ENCODE data around the gene ELOVL6.

The ELOVL6 gene

DNA sequence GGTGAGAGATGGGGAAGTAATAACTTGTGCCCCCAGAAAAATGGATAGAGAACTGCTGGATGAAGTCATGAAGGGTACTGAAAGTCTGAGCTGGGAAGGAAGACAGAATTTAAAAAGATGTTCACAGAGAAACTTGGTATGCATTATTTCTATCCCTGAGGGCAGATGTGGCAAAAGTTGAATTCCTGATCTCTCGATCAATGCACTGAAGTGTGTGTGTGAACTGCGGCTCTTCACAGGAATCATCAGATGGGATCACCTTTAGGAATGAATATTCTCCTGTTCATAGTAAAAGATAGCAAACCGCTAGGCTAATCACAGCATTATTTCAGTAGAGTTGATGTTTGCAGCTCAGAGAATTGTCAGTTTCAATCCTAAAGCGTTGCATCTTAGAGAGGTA, 86.4 kb downstream of the ELOVL6 start:
- no peak for DNase-seq (ENCODE audit: low read depth)
- TF ChIP-seq, protein P1, sequence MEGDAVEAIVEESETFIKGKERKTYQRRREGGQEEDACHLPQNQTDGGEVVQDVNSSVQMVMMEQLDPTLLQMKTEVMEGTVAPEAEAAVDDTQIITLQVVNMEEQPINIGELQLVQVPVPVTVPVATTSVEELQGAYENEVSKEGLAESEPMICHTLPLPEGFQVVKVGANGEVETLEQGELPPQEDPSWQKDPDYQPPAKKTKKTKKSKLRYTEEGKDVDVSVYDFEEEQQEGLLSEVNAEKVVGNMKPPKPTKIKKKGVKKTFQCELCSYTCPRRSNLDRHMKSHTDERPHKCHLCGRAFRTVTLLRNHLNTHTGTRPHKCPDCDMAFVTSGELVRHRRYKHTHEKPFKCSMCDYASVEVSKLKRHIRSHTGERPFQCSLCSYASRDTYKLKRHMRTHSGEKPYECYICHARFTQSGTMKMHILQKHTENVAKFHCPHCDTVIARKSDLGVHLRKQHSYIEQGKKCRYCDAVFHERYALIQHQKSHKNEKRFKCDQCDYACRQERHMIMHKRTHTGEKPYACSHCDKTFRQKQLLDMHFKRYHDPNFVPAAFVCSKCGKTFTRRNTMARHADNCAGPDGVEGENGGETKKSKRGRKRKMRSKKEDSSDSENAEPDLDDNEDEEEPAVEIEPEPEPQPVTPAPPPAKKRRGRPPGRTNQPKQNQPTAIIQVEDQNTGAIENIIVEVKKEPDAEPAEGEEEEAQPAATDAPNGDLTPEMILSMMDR (conservative IDR thresholded peaks at IDR 0.05; ENCODE audit: low read depth, low read length), result no peak

DNA sequence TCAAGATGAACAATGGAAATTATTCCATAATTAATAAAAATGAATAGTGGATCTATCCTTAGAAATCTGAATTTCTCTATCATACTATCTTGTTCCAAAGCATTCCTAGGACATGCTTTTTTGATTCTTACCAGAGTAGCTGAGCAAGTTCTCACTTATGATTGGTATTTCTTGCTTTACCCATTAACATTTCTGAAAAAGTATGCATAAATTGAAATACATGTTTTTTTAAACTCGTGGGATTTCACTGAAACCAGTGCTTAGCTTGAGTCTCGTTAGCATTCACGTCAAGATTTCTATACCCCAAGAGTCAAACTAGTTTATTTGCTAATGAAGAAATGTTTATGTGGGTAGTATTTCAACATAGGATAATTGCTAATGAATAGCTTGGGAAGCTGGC, 89.0 kb downstream of the ELOVL6 start:
- H3K4me3 ChIP-seq (ENCODE audit: low read length), result no peak overlapping the region
- DNase-seq (ENCODE audit: low read depth), result no peak
- TF ChIP-seq, protein P1 (conservative IDR thresholded peaks at IDR 0.05; ENCODE audit: low read depth, low read length), result no peak

More for the DNA sequence above, 86.4 kb downstream of the ELOVL6 start:
- no peak overlapping the region for H3K4me3 ChIP-seq (ENCODE audit: low read length)

DNA sequence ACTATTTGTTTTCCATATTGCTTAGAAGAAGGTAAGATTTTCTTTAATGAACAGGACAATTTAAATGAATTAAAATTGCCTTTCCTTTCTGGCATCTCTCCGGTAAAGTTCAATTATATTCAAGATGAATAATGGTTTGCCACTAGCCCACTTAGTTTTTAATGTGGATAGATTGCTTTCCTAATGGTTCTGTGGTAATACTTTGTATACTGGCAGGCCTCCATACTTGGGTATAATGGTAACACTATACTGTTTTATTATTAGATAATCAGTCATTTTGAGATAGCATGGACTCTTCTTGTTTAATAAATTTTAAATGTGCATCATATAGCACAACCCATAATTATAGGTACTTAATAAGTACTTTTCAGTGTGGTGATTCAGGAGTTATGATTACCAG, 89.5 kb downstream of the ELOVL6 start:
- DNase-seq (ENCODE audit: low read depth), result no peak
- H3K4me3 ChIP-seq (ENCODE audit: low read length), result no peak overlapping the region
- TF ChIP-seq, protein P1 (conservative IDR thresholded peaks at IDR 0.05; ENCODE audit: low read depth, low read length), result no peak

DNA sequence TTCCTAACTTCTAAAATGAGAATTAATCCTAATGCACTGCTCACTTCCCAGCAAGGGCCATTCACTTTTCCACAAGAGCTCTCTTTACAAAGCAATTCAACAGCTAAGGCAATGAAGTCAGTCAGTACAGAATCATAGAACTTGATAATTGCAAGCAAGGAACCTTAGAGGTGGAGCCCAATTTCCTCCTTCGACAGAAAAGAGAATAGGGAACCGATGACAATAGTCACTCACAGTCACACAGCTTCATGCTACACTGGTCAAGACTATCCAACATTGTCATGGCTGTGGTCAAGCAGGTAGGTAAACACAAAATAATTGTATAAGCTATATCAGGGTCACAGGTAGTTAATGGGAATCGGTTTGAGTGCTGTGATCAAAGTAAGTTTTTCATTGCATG, 90.0 kb downstream of the ELOVL6 start:
- H3K4me3 ChIP-seq (ENCODE audit: low read length), result no peak overlapping the region
- no peak for DNase-seq (ENCODE audit: low read depth)
- TF ChIP-seq, protein P1 (conservative IDR thresholded peaks at IDR 0.05; ENCODE audit: low read depth, low read length), result no peak

DNA sequence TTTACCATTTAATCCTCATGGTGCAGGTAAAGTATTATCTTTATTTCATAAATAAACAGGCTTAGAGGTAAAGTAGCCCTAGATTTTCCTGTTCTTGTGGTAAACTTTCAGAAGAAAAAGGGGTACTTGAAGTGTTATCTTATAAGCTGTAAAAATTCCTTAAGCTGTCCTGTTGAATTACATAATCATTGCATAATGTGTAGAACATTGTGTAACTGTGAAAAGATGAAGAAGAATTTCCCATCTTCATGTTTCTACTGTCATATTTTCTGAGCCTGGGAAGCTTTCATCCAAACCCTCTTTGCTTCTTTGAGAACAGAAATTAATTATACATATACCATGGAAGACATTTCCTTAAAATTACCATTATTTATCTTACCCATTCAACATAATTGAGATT, 90.5 kb downstream of the ELOVL6 start:
- DNase-seq (ENCODE audit: low read depth), result no peak
- no peak overlapping the region for H3K4me3 ChIP-seq (ENCODE audit: low read length)
- TF ChIP-seq, protein P1 (conservative IDR thresholded peaks at IDR 0.05; ENCODE audit: low read depth, low read length), result no peak

DNA sequence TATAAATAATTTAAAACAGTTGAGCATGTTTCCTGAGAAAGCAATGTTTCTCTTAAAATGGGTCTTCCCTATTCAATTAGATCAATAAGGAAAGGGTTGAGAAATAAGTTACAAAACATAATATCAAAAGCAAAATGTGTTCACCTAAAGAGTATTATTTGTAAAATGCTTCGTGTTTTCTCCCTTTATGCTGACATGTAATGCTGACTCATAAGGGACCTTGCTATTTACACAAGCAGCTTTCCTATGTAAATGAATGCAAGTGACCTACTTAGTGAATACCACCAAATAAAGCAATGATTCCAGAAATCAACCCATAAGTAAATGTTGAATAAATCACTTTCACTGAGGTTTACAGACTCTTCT, 91.5 kb downstream of the ELOVL6 start:
- TF ChIP-seq, protein P1 (conservative IDR thresholded peaks at IDR 0.05; ENCODE audit: low read depth, low read length), result no peak
- no peak for DNase-seq (ENCODE audit: low read depth)
- H3K4me3 ChIP-seq (ENCODE audit: low read length), result no peak overlapping the region

DNA sequence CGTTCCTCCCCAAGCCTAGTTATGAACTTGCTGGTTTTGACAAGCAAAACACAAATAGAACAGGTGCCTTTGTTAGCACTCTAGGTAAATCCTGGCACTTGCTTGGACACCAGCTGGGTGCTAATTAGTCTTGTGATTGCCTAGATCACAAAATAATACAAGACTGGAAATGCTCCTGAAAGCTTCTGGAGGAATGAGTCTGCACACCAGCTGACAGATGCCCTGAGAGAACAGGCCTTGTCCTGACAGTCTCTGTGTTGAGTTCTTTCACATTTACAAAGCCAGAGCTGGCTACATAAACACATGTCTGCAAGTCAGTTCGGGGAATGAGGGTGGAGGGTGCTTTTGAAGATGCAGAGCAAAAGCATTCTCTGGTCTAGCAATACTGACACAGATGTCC, 93.8 kb downstream of the ELOVL6 start:
- TF ChIP-seq, protein P1 (conservative IDR thresholded peaks at IDR 0.05; ENCODE audit: low read depth, low read length), result no peak
- H3K4me3 ChIP-seq (ENCODE audit: low read length), result no peak overlapping the region
- DNase-seq (ENCODE audit: low read depth), result no peak

Data from retinal pigment epithelial cell (primary cell).